ENCODE results near the gene ZNF770. TPM values are rescaled to one million over a fixed set of nuclear protein-coding genes. Genes with fewer than 3 reads are reported as not detected.

The ZNF770 gene
- total and polyA plus RNA-seq, 9 of the 15 experiments (the other 6 are each of a cell fraction or from before 2014, with no cell fraction given), result 3.4 to 50.8 (median 40.3) TPM

- TF ChIP-seq NR4A1 (CRISPR knock-in tag; IDR thresholded peaks at IDR 0.05) (no peak), NR4A1 (tag; IDR thresholded peaks at IDR 0.05) (no peak), THRAP3 (IDR thresholded peaks at IDR 0.05; ENCODE audit: borderline replicate concordance) (no peak), JUNB (CRISPR knock-in tag; conservative IDR thresholded peaks at IDR 0.05) (no peak), EP400 (IDR thresholded peaks at IDR 0.05) (peak; percentile 88), WHSC1 (IDR thresholded peaks at IDR 0.05; ENCODE audit: low read length) (no peak), C11orf30 (IDR thresholded peaks at IDR 0.05; ENCODE audit: low read depth) (peak; percentile 96), RBBP5 (IDR thresholded peaks at IDR 0.05; ENCODE audit: borderline replicate concordance, insufficient read depth, low read length, poor library complexity, severe bottlenecking) (peak; percentile 96), MYBL2 (IDR thresholded peaks at IDR 0.05; ENCODE audit: low read depth) (peak; percentile 52; the same call in 1 of the 2 replicates), MYBL2 (CRISPR knock-in tag; IDR thresholded peaks at IDR 0.05; ENCODE audit: borderline replicate concordance) (no peak), MBD2 (IDR thresholded peaks at IDR 0.05; ENCODE audit: borderline replicate concordance, low read depth) (peak; percentile 87), RHOXF2B (CRISPR knock-in tag; conservative IDR thresholded peaks at IDR 0.05) (no peak)
- TF ChIP-seq, protein P1, sequence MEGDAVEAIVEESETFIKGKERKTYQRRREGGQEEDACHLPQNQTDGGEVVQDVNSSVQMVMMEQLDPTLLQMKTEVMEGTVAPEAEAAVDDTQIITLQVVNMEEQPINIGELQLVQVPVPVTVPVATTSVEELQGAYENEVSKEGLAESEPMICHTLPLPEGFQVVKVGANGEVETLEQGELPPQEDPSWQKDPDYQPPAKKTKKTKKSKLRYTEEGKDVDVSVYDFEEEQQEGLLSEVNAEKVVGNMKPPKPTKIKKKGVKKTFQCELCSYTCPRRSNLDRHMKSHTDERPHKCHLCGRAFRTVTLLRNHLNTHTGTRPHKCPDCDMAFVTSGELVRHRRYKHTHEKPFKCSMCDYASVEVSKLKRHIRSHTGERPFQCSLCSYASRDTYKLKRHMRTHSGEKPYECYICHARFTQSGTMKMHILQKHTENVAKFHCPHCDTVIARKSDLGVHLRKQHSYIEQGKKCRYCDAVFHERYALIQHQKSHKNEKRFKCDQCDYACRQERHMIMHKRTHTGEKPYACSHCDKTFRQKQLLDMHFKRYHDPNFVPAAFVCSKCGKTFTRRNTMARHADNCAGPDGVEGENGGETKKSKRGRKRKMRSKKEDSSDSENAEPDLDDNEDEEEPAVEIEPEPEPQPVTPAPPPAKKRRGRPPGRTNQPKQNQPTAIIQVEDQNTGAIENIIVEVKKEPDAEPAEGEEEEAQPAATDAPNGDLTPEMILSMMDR (IDR thresholded peaks at IDR 0.05 in 2 of 3, conservative IDR thresholded peaks at IDR 0.05 in 1 of 3; ENCODE audit: insufficient read depth in 2 of 3, low read depth in 1 of 3, low read length in 3 of 3), result peak; percentile 79 to 87 (median 80)
- TF ChIP-seq, protein P2, sequence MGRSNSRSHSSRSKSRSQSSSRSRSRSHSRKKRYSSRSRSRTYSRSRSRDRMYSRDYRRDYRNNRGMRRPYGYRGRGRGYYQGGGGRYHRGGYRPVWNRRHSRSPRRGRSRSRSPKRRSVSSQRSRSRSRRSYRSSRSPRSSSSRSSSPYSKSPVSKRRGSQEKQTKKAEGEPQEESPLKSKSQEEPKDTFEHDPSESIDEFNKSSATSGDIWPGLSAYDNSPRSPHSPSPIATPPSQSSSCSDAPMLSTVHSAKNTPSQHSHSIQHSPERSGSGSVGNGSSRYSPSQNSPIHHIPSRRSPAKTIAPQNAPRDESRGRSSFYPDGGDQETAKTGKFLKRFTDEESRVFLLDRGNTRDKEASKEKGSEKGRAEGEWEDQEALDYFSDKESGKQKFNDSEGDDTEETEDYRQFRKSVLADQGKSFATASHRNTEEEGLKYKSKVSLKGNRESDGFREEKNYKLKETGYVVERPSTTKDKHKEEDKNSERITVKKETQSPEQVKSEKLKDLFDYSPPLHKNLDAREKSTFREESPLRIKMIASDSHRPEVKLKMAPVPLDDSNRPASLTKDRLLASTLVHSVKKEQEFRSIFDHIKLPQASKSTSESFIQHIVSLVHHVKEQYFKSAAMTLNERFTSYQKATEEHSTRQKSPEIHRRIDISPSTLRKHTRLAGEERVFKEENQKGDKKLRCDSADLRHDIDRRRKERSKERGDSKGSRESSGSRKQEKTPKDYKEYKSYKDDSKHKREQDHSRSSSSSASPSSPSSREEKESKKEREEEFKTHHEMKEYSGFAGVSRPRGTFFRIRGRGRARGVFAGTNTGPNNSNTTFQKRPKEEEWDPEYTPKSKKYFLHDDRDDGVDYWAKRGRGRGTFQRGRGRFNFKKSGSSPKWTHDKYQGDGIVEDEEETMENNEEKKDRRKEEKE (IDR thresholded peaks at IDR 0.05; ENCODE audit: borderline replicate concordance in 1 of 2, control insufficient read depth in 1 of 2, low read depth in 2 of 2, low read length in 1 of 2), result peak in 1 of 2 experiments; percentile 96; a peak in 2 of 4 replicates
- TF ChIP-seq, protein P3, sequence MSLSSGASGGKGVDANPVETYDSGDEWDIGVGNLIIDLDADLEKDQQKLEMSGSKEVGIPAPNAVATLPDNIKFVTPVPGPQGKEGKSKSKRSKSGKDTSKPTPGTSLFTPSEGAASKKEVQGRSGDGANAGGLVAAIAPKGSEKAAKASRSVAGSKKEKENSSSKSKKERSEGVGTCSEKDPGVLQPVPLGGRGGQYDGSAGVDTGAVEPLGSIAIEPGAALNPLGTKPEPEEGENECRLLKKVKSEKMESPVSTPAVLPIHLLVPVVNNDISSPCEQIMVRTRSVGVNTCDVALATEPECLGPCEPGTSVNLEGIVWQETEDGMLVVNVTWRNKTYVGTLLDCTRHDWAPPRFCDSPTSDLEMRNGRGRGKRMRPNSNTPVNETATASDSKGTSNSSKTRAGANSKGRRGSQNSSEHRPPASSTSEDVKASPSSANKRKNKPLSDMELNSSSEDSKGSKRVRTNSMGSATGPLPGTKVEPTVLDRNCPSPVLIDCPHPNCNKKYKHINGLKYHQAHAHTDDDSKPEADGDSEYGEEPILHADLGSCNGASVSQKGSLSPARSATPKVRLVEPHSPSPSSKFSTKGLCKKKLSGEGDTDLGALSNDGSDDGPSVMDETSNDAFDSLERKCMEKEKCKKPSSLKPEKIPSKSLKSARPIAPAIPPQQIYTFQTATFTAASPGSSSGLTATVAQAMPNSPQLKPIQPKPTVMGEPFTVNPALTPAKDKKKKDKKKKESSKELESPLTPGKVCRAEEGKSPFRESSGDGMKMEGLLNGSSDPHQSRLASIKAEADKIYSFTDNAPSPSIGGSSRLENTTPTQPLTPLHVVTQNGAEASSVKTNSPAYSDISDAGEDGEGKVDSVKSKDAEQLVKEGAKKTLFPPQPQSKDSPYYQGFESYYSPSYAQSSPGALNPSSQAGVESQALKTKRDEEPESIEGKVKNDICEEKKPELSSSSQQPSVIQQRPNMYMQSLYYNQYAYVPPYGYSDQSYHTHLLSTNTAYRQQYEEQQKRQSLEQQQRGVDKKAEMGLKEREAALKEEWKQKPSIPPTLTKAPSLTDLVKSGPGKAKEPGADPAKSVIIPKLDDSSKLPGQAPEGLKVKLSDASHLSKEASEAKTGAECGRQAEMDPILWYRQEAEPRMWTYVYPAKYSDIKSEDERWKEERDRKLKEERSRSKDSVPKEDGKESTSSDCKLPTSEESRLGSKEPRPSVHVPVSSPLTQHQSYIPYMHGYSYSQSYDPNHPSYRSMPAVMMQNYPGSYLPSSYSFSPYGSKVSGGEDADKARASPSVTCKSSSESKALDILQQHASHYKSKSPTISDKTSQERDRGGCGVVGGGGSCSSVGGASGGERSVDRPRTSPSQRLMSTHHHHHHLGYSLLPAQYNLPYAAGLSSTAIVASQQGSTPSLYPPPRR (CRISPR knock-in tag; IDR thresholded peaks at IDR 0.05; ENCODE audit: borderline replicate concordance), result no peak
- TF ChIP-seq, protein P4, sequence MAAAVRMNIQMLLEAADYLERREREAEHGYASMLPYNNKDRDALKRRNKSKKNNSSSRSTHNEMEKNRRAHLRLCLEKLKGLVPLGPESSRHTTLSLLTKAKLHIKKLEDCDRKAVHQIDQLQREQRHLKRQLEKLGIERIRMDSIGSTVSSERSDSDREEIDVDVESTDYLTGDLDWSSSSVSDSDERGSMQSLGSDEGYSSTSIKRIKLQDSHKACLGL (CRISPR knock-in tag; IDR thresholded peaks at IDR 0.05; ENCODE audit: borderline replicate concordance, poor library complexity, severe bottlenecking), result no peak
These were observed 18.6 kb downstream of the ZNF770 start, which contains the start of gene AQR (continued) for GRCh38 chr15:34969340-34970097.

Data from K562 (cell line).